ENCODE results near the gene RRAGC. TPM values are rescaled to one million over a fixed set of nuclear protein-coding genes. Genes with fewer than 3 reads are reported as not detected.

Gene RRAGC
- total RNA-seq, 2 donors from 2014 or later = 17.2 to 20.2 TPM

- no peaks in the 10 kb centered on the region for H3K27me3 ChIP-seq (replicated peaks; ENCODE audit: insufficient read depth)
- DNase-seq (ENCODE audit: low spot score) (no peak), ATAC-seq (ENCODE audit: insufficient number of reproducible peaks, low FRiP score, low read depth) (no peak)
- no peaks in the 10 kb centered on the region for H3K4me1 ChIP-seq (ENCODE audit: control insufficient read depth in 1 of 2, low read depth in 2 of 2)
- no peak overlapping the region for H3K4me3 ChIP-seq
- no peak overlapping the region for H3K27ac ChIP-seq
- H3K36me3 ChIP-seq = no peaks in the 10 kb centered on the region
- no peak for TF ChIP-seq CTCF (IDR thresholded peaks at IDR 0.05)
- H3K9me3 ChIP-seq = no peaks in the 10 kb centered on the region
Observed at GRCh38 chr1:38829368-38829767, 30.2 kb downstream of the RRAGC start.

DNA sequence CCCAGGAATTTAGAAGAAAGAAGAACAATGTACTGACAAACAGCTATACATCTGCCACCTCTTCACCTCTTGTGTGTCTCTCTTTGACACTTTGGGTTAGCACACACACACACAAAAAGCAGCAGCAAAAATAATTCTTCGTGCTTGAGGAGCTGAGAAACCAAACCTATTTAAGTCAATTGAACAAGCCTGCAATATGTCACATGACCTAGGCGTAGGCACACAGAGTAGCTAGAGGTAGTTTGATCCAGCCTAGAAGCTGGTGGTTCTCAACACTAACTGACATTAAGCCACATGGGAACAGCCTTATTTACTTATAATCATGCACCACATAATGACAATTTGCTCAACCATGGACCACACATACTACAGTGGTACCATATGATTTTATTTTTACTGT, 32.3 kb downstream of the RRAGC start:
- Histone ChIP-seq H3K4me3 (no peak overlapping the region), H3K27me3 (replicated peaks; ENCODE audit: insufficient read depth) (no peaks in the 10 kb centered on the region), H3K9me3 (no peaks in the 10 kb centered on the region), H3K36me3 (no peaks in the 10 kb centered on the region), H3K4me1 (ENCODE audit: control insufficient read depth in 1 of 2, low read depth in 2 of 2) (no peaks in the 10 kb centered on the region), H3K27ac (no peak overlapping the region)
- DNase-seq (ENCODE audit: low spot score) = no peak
- ATAC-seq (ENCODE audit: insufficient number of reproducible peaks, low FRiP score, low read depth) = no peak
- TF ChIP-seq CTCF (IDR thresholded peaks at IDR 0.05) = no peak

- Histone ChIP-seq H3K4me1 (ENCODE audit: control insufficient read depth in 1 of 2, low read depth in 2 of 2) (no peaks in the 10 kb centered on the region), H3K27me3 (replicated peaks; ENCODE audit: insufficient read depth) (no peaks in the 10 kb centered on the region), H3K4me3 (no peak overlapping the region), H3K27ac (no peak overlapping the region), H3K9me3 (no peaks in the 10 kb centered on the region), H3K36me3 (no peaks in the 10 kb centered on the region)
- ATAC-seq (ENCODE audit: insufficient number of reproducible peaks, low FRiP score, low read depth) (no peak), DNase-seq (ENCODE audit: low spot score) (no peak)
- no peak for TF ChIP-seq CTCF (IDR thresholded peaks at IDR 0.05)
Observed at GRCh38 chr1:38826886-38827285, 32.7 kb downstream of the RRAGC start.

DNA sequence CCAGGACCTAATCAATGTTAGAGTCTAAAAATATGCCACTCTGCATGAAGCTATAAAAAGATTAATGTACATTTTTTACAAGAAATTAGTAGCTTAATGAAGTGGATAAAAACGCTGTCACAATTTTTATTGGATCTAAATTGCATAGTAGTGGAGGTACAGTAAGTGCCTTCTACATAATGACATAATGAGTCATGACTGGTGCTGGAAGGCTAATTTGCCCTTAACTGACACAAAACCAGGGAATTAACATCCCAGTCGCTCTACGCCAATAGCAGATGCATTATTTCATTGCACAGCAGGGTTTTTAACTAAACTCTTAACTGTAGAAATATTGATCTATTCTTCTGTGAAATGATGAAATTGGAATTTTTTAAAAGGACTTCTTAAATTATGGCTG, 33.3 kb downstream of the RRAGC start:
- no peaks in the 10 kb centered on the region for H3K4me1 ChIP-seq (ENCODE audit: control insufficient read depth in 1 of 2, low read depth in 2 of 2)
- no peaks in the 10 kb centered on the region for H3K27me3 ChIP-seq (replicated peaks; ENCODE audit: insufficient read depth)
- no peak for ATAC-seq (ENCODE audit: insufficient number of reproducible peaks, low FRiP score, low read depth)
- no peaks in the 10 kb centered on the region for H3K36me3 ChIP-seq
- no peaks in the 10 kb centered on the region for H3K9me3 ChIP-seq
- no peak overlapping the region for H3K27ac ChIP-seq
- TF ChIP-seq CTCF (IDR thresholded peaks at IDR 0.05) = no peak
- no peak for DNase-seq (ENCODE audit: low spot score)
- no peak overlapping the region for H3K4me3 ChIP-seq

GRCh38 chr1:38820860-38821259, 38.7 kb downstream of the RRAGC start:
- H3K9me3 ChIP-seq = no peaks in the 10 kb centered on the region
- no peak overlapping the region for H3K27ac ChIP-seq
- TF ChIP-seq CTCF (IDR thresholded peaks at IDR 0.05) = no peak
- ATAC-seq (ENCODE audit: insufficient number of reproducible peaks, low FRiP score, low read depth) = no peak
- H3K36me3 ChIP-seq = no peaks in the 10 kb centered on the region
- DNase-seq (ENCODE audit: low spot score) = no peak
- no peaks in the 10 kb centered on the region for H3K27me3 ChIP-seq (replicated peaks; ENCODE audit: insufficient read depth)
- no peak overlapping the region for H3K4me3 ChIP-seq
- peaks cover 6 to 12% of the 10 kb centered on the region in 2 donors for H3K4me1 ChIP-seq (ENCODE audit: control insufficient read depth in 1 of 2, low read depth in 2 of 2)

Data from thoracic aorta (tissue), 2 donors.